ENCODE data around the gene SHISA7. TPM values are rescaled to one million over a fixed set of nuclear protein-coding genes. Genes with fewer than 3 reads are reported as not detected.

SHISA7 gene
- total RNA-seq, 2 experiments from 2014 or later, result not detected

DNA sequence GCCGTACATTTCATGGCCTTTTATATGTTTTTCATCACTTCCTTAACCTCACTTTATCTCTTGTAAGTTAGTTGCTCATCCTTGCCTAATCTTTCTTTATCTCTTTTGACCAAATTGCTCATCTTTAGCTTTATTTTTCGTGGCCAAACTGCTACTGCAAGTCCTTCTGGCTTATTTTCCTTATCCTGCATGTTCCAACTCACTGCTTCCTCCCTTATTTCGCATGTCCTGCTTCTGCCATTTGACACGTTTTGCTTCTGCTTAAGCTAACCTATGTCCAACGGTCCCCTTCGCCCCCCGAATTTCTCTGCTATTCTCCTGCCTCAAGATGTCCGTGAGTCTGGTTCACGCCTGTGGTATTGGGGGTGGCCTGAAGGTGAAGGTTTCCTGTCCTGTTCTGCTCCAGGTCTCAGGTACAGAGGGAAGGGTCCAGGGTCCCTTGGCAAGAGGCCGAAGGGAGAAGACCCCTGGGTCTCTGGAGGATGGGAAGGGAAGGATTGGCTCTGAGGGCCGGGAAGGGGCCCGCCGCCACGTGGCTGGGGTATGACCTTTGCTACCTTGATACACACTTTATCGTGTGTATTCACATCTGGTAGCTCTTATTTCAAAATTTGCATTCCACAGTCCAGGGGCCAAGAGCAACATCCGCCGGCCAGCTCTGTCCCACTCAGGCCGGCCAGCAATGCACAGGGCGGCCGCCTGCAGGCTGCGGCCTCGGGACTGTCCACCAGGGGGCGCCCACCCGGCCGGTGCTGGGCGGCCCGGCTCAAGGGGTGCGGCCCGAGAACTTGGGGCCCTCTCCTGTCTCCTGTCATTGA lies 24.3 kb upstream of the SHISA7 start:
- ChIA-PET CTCF (ENCODE audit: unreplicated experiment) (interaction anchor here (0.6 to 1.9 kb wide), 2 partner anchors 37 to 187 kb away, joined by 3 to 10 read pairs; no protein-coding TSS in a partner anchor), POLR2A (interaction anchor here (0.8 kb wide), 1 partner anchor 36 kb away, joined by 3 read pairs; no protein-coding TSS in a partner anchor)
- no peaks in the 10 kb centered on the region for H3K9me3 ChIP-seq (ENCODE audit: low read length)
- H3K4me1 ChIP-seq (ENCODE audit: insufficient read depth, low read length, poor library complexity, severe bottlenecking), result peaks cover 5% of the 10 kb centered on the region
- TF ChIP-seq EZH2phosphoT487 (IDR thresholded peaks at IDR 0.05; ENCODE audit: borderline replicate concordance, low read depth, low read length), result no peak
- TF ChIP-seq, protein P1, sequence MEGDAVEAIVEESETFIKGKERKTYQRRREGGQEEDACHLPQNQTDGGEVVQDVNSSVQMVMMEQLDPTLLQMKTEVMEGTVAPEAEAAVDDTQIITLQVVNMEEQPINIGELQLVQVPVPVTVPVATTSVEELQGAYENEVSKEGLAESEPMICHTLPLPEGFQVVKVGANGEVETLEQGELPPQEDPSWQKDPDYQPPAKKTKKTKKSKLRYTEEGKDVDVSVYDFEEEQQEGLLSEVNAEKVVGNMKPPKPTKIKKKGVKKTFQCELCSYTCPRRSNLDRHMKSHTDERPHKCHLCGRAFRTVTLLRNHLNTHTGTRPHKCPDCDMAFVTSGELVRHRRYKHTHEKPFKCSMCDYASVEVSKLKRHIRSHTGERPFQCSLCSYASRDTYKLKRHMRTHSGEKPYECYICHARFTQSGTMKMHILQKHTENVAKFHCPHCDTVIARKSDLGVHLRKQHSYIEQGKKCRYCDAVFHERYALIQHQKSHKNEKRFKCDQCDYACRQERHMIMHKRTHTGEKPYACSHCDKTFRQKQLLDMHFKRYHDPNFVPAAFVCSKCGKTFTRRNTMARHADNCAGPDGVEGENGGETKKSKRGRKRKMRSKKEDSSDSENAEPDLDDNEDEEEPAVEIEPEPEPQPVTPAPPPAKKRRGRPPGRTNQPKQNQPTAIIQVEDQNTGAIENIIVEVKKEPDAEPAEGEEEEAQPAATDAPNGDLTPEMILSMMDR (conservative IDR thresholded peaks at IDR 0.05; ENCODE audit: low read length), result peak; percentile 99
- H2AFZ ChIP-seq (ENCODE audit: low read length), result peak overlapping the region; percentile 54; the same call in 1 of the 2 replicates
- no peaks in the 10 kb centered on the region for H3K79me2 ChIP-seq (ENCODE audit: insufficient read depth, low read depth, low read length)
- DNase-seq (ENCODE audit: low spot score), result peak; percentile 63
- no TSS peak for BruUV-seq (replicated peaks)
- no peaks in the 10 kb centered on the region for H4K20me1 ChIP-seq (ENCODE audit: insufficient read depth, low read length)
- H3K36me3 ChIP-seq (ENCODE audit: insufficient read depth, low read length), result no peaks in the 10 kb centered on the region
- H3K27ac ChIP-seq (ENCODE audit: low read depth, low read length, poor library complexity, severe bottlenecking), result no peak overlapping the region
- H3K4me3 ChIP-seq (ENCODE audit: low read depth, low read length, poor library complexity, severe bottlenecking), result no peak overlapping the region
- intact Hi-C loops (cut with micrococcal nuclease; ENCODE audit: unreplicated experiment), result loop anchor here (1.0 kb wide), 1 partner anchor 37 kb away; no protein-coding TSS in a partner anchor
- H3K9me2 ChIP-seq (ENCODE audit: insufficient read depth, low read length), result no peaks in the 10 kb centered on the region
- no peak overlapping the region for H3K4me2 ChIP-seq (ENCODE audit: low read length)

DNA sequence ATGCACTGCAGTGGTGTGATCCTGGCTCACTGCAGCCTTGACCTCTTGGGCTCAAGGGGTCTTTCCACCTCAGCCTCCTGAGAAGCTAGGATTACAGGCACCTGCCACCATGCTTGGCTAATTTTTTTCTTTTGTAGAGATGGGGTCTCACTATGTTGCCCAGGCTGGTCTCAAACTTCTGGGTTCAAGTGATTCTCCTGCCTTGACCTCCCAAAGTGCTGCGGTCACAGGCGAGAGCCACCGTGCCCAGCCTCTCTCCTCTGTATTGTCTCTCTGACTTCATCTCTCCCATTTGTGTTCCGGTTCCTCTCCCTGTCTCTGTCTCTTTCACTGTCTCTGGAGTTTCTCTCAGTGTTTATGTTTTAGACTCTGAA lies 23.1 kb upstream of the SHISA7 start:
- intact Hi-C loops (cut with micrococcal nuclease; ENCODE audit: unreplicated experiment), result no loop called here
- POLR2A ChIA-PET, result no interaction called here
- no peak overlapping the region for H2AFZ ChIP-seq (ENCODE audit: low read length)

More for the DNA sequence above, 23.1 kb upstream of the SHISA7 start:
- no peak for DNase-seq (ENCODE audit: low spot score)
- Histone ChIP-seq H3K79me2 (ENCODE audit: insufficient read depth, low read depth, low read length) (no peaks in the 10 kb centered on the region), H3K9me2 (ENCODE audit: insufficient read depth, low read length) (no peaks in the 10 kb centered on the region), H3K36me3 (ENCODE audit: insufficient read depth, low read length) (no peaks in the 10 kb centered on the region), H3K4me2 (ENCODE audit: low read length) (no peak overlapping the region), H3K9me3 (ENCODE audit: low read length) (no peaks in the 10 kb centered on the region), H4K20me1 (ENCODE audit: insufficient read depth, low read length) (no peaks in the 10 kb centered on the region), H3K4me1 (ENCODE audit: insufficient read depth, low read length, poor library complexity, severe bottlenecking) (peaks cover 10% of the 10 kb centered on the region), H3K4me3 (ENCODE audit: low read depth, low read length, poor library complexity, severe bottlenecking) (no peak overlapping the region), H3K27ac (ENCODE audit: low read depth, low read length, poor library complexity, severe bottlenecking) (no peak overlapping the region)
- TF ChIP-seq, protein P1 (conservative IDR thresholded peaks at IDR 0.05; ENCODE audit: low read length), result no peak
- no peak for TF ChIP-seq EZH2phosphoT487 (IDR thresholded peaks at IDR 0.05; ENCODE audit: borderline replicate concordance, low read depth, low read length)
- no TSS peak for BruUV-seq (replicated peaks)
- CTCF ChIA-PET (ENCODE audit: unreplicated experiment), result no interaction called here
